Stomach (tissue), 4 donors: ENCODE measurements around the gene TNS3.
A peak's percentile ranks its signal among the peaks of the same experiment; 100 is the strongest.

Experiments used
- CTCF ChIP-seq, 7 experiments: fragments of 450-650 bp in 4 of 7; fragments of 200-600 bp in 3 of 7; sonication (generic) in 3 of 7; IDR thresholded peaks; one replicate each; pipeline ENCODE4 v1.5.1; 2016 to 2019; ENCODE audit warnings: antibody characterized with exemption in 7 of 7, control low read depth in 2 of 7, mild to moderate bottlenecking in 1 of 7
- EP300 ChIP-seq: sonication (generic); formaldehyde crosslinking; IDR thresholded peaks from one replicate; pipeline ENCODE4 v1.6.1; 2017; ENCODE audit warnings: antibody characterized with exemption
- POLR2A ChIP-seq, 4 donors: fragments of 450-650 bp; IDR thresholded peaks; one replicate each; pipeline ENCODE4 v1.6.1; 2016; ENCODE audit warnings: antibody characterized with exemption in 4 of 4, control low read depth in 2 of 4, mild to moderate bottlenecking in 1 of 4, moderate library complexity in 1 of 4
- POLR2AphosphoS5 ChIP-seq, 3 donors: sonication (generic); formaldehyde crosslinking; IDR thresholded peaks; one replicate each; pipeline ENCODE4 v1.6.1; 2016; ENCODE audit warnings: antibody characterized with exemption in 3 of 3

DNA sequence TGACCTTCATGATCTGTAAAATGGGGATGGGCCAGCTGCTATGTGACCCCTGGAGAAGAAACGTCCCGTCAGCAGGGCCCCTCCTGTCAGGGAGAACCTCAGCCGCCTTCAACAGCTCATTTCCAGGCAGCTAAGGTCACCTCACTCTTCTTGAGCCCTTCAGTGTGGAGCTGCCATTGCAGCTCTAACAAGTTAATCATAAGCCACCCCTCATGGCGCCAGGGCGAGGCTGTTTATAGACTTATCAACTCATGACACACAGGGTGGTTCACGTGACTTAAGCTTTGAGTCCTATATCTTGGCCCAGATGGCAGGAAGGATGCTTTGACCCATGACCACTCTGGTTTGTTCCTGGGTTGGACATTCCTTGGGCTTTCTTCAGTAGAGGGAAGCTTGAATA lies 315.1 kb downstream of the TNS3 start:
- no peak for TF ChIP-seq CTCF (IDR thresholded peaks at IDR 0.05)
- TF ChIP-seq EP300, result no peak
- no peak for TF ChIP-seq POLR2A (IDR thresholded peaks at IDR 0.05)
- peak in 1 of 3 donors; percentile 44 for TF ChIP-seq POLR2AphosphoS5 (IDR thresholded peaks at IDR 0.05)
